MCF 10A (cell line): ENCODE measurements around the gene HFM1. TPM values are rescaled to one million over a fixed set of nuclear protein-coding genes. Genes with fewer than 3 reads are reported as not detected.

Experiments used
- BruUV-seq: library from RNA; stranded (reverse); fragments of 400-500 nt; replicated peaks from 2 replicates; lab custom pipeline; 2021; lab: Mats Ljungman, UMichigan
- CTCF ChIA-PET: fragments of 300-600 bp; sonication (Branson Sonifier 250); formaldehyde crosslinking; extraction: SDS; loops from one replicate; lab custom pipeline; 2021; ENCODE audit warnings: antibody characterized with exemption, inconsistent platforms; lab: Yijun Ruan, JAX
- POLR2A ChIA-PET: fragments of 300-600, 350-650 bp; sonication (Branson Sonifier 250); formaldehyde crosslinking; extraction: SDS; loops from one replicate; lab custom pipeline; 2020; ENCODE audit warnings: antibody characterized with exemption, inconsistent platforms; lab: Yijun Ruan, JAX
- DNase-seq: peaks from one replicate; pipeline ENCODE4 v3.0.0-alpha.2; 2018; ENCODE audit not compliant: unreplicated experiment
- H3K27ac Mint-ChIP-seq: one replicate; pipeline ENCODE4 v1.8.0; 2022; ENCODE audit warnings: mild to moderate bottlenecking, low read depth, mixed read lengths; ENCODE audit not compliant: unreplicated experiment
- H3K27me3 Mint-ChIP-seq: one replicate; pipeline ENCODE4 v1.8.0; 2022; ENCODE audit warnings: mixed read lengths; ENCODE audit not compliant: insufficient read depth, unreplicated experiment
- H3K36me3 Mint-ChIP-seq: one replicate; pipeline ENCODE4 v1.8.0; 2022; ENCODE audit warnings: mild to moderate bottlenecking, moderate library complexity, mixed read lengths; ENCODE audit not compliant: insufficient read depth, unreplicated experiment
- H3K4me1 Mint-ChIP-seq: one replicate; pipeline ENCODE4 v1.8.0; 2022; ENCODE audit warnings: mixed read lengths; ENCODE audit not compliant: insufficient read depth, unreplicated experiment
- H3K4me3 Mint-ChIP-seq: one replicate; pipeline ENCODE4 v1.8.0; 2022; ENCODE audit warnings: mild to moderate bottlenecking, moderate library complexity, mixed read lengths; ENCODE audit not compliant: unreplicated experiment
- H3K9me3 Mint-ChIP-seq: one replicate; pipeline ENCODE4 v1.8.0; 2022; ENCODE audit warnings: mixed read lengths; ENCODE audit not compliant: unreplicated experiment
- intact Hi-C: fragments of 100-400 bp; cut with micrococcal nuclease; formaldehyde crosslinking; loops from 2 replicates; pipeline ENCODE4 v1.14.1; 2022
- total RNA-seq: library from RNA; stranded (reverse); gene quantifications from 2 replicates; pipeline ENCODE4 v1.2.3, GENCODE V29; 2022
- TF ChIP-seq, protein P1 (sequence below): fragments of 200-600 bp; IDR thresholded peaks from one replicate; pipeline ENCODE4 v1.8.0; 2022; ENCODE audit warnings: antibody characterized with exemption, mild to moderate bottlenecking; ENCODE audit not compliant: unreplicated experiment

The HFM1 gene
- total RNA-seq, 1 experiment from 2014 or later: not detected

DNA sequence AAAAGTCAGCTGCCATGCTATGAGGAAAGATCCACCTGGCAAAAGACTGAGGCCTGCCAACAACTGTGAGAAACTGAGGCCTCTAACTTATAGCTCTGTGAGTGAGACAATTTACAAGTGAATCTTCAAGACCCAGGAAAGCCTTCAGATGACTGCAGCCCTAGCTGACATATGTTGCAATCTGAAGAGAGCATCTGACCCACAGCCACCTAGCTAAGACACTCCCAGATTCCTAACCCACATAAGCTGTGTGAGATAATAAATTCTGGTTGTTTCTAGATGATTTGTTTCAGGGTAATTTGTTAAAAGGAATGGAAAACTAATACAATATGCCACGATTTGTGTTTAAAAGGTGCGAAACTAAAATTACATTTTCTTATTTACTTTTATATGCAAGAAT is 55.1 kb downstream of the HFM1 start:
- intact Hi-C loops: no loop called here
- DNase-seq: peak; percentile 8
- Mint-ChIP-seq H3K36me3 (no peaks in the 10 kb centered on the region), H3K27ac (no peak overlapping the region), H3K4me3 (no peak overlapping the region), H3K27me3 (peaks cover 29% of the 10 kb centered on the region), H3K9me3 (peaks cover 10% of the 10 kb centered on the region), H3K4me1 (no peaks in the 10 kb centered on the region)
- TF ChIP-seq, protein P1, sequence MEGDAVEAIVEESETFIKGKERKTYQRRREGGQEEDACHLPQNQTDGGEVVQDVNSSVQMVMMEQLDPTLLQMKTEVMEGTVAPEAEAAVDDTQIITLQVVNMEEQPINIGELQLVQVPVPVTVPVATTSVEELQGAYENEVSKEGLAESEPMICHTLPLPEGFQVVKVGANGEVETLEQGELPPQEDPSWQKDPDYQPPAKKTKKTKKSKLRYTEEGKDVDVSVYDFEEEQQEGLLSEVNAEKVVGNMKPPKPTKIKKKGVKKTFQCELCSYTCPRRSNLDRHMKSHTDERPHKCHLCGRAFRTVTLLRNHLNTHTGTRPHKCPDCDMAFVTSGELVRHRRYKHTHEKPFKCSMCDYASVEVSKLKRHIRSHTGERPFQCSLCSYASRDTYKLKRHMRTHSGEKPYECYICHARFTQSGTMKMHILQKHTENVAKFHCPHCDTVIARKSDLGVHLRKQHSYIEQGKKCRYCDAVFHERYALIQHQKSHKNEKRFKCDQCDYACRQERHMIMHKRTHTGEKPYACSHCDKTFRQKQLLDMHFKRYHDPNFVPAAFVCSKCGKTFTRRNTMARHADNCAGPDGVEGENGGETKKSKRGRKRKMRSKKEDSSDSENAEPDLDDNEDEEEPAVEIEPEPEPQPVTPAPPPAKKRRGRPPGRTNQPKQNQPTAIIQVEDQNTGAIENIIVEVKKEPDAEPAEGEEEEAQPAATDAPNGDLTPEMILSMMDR: no peak
- BruUV-seq: no TSS peak
- ChIA-PET POLR2A (no interaction called here), CTCF (interaction anchor here (0.6 to 1.0 kb wide), 2 partner anchors 184 to 630 kb away, joined by 3 read pairs; no protein-coding TSS in a partner anchor)

DNA sequence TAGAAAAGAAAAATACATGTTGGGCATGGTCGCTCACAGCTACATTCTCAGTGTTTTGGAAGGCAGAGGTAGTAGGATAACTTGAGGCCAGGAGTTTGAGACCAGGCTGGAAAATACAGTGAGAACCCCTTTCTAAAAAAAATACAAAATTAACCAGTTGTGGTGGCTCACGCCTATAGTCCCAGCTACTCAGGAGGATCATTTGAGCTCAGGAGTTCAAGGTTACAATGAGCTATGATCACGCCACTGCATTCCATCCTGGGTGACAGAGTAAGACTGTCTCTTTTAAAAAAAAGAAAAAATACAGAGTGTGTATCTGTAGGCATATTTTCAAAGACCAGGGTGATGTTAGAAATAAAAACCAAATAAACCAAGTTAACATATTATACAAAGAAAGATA is 57.8 kb downstream of the HFM1 start:
- no peak overlapping the region for H3K27ac Mint-ChIP-seq
- no peak overlapping the region for H3K4me3 Mint-ChIP-seq
- no peaks in the 10 kb centered on the region for H3K36me3 Mint-ChIP-seq
- CTCF ChIA-PET: interaction anchor here (1.0 to 1.7 kb wide), 2 partner anchors 64 to 69 kb away, joined by 3 to 9 read pairs; no protein-coding TSS in a partner anchor
- no peaks in the 10 kb centered on the region for H3K4me1 Mint-ChIP-seq
- DNase-seq: no peak
- intact Hi-C loops: no loop called here
- TF ChIP-seq, protein P1: no peak
- BruUV-seq: no TSS peak
- POLR2A ChIA-PET: no interaction called here
- peaks cover 38% of the 10 kb centered on the region for H3K27me3 Mint-ChIP-seq
- H3K9me3 Mint-ChIP-seq: no peaks in the 10 kb centered on the region

DNA sequence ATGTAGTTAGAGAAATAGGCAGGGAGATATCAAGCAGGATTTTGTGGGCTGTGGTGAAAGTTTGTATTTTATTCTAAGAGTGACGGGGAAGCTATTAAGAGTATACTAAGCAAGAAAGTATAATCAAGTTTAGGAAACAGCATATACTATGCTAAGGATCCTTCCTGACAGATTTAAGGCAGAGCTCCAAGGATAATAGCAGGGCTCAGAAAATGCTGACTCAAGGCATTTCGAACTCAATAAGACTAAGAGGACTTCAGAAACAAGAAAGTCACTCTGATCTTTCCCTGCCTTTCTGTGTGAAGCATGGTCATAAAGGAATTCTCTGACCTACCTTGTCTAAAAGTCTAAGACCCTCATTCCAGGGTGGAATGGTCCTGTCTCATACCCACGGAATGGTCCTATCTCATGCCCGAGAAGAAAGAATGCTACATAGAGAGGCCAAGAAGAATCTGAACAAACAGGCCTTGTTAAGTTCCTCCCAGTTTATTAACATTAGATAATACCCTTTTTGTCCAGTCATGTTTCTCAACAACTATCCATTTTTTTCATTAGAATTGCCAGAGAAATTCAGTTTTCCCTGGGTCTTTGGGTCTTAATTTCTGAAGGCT is 59.1 kb downstream of the HFM1 start:
- H3K9me3 Mint-ChIP-seq: no peaks in the 10 kb centered on the region
- H3K27ac Mint-ChIP-seq: no peak overlapping the region
- H3K4me1 Mint-ChIP-seq: no peaks in the 10 kb centered on the region
- TF ChIP-seq, protein P1: no peak
- DNase-seq: no peak
- no TSS peak for BruUV-seq
- ChIA-PET POLR2A (no interaction called here), CTCF (interaction anchor here (1.7 kb wide), 1 partner anchor 62 kb away, joined by 9 read pairs; no protein-coding TSS in a partner anchor)
- intact Hi-C loops: no loop called here
- H3K4me3 Mint-ChIP-seq: no peak overlapping the region
- no peaks in the 10 kb centered on the region for H3K36me3 Mint-ChIP-seq
- H3K27me3 Mint-ChIP-seq: peaks cover 51% of the 10 kb centered on the region

DNA sequence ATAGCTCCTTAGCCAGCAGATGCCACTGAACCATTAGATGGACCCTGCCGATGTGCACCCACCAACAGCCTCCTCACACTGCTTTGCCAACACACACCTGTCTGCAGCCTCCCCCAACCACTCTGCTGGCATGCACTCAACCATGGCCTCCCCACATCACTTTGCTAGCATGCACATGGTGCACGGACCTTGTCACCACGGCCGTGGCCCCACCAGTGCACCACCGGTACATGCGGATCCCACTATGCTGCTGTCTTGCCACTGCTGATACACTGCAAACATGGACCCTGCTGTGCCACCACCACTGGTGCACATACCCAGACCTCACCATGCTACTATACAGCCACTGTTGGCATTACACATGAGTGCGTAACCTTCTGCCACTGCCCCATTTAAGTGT is 66.1 kb downstream of the HFM1 start:
- intact Hi-C loops: no loop called here
- CTCF ChIA-PET: interaction anchor here (0.6 kb wide), 2 partner anchors 11 to 19 kb away, joined by 3 read pairs; no protein-coding TSS in a partner anchor
- BruUV-seq: no TSS peak
- Mint-ChIP-seq H3K27ac (no peak overlapping the region), H3K4me1 (no peaks in the 10 kb centered on the region), H3K4me3 (no peak overlapping the region), H3K9me3 (no peaks in the 10 kb centered on the region), H3K27me3 (peaks cover 81% of the 10 kb centered on the region), H3K36me3 (no peaks in the 10 kb centered on the region)
- TF ChIP-seq, protein P1: no peak
- POLR2A ChIA-PET: no interaction called here
- DNase-seq: no peak
